H1 (cell line): ENCODE data around the gene MRAP2. TPM values are rescaled to one million over a fixed set of nuclear protein-coding genes. Genes with fewer than 3 reads are reported as not detected.
A peak's percentile ranks its signal among the peaks of the same experiment; 100 is the strongest.

Experiments used
- CTCF ChIA-PET: fragments of 300-600 bp; sonication (Branson Sonifier 250); formaldehyde crosslinking; loops from one replicate; lab custom pipeline; 2021; ENCODE audit not compliant: partially characterized antibody; lab: Charles Lee
- POLR2A ChIA-PET: fragments of 300-600 bp; sonication (Branson Sonifier 250); formaldehyde crosslinking; loops from one replicate; lab custom pipeline; 2021; ENCODE audit warnings: inconsistent platforms; ENCODE audit not compliant: partially characterized antibody; lab: Charles Lee
- DNase-seq, 2 experiments: peaks; one replicate each; pipeline versions ENCODE4 v3.0.0 to v3.0.0-alpha.2; 2010 to 2022; ENCODE audit warnings: low spot score in 2 of 2, low read depth in 1 of 2, mixed read lengths in 1 of 2
- FAIRE-seq: peaks from 2 replicates; lab custom pipeline; 2011; peaks lifted over from hg19 to GRCh38; lab: Jason Lieb, UNC
- H2AFZ ChIP-seq: 2 replicates; pipeline ENCODE4 v1.8.1; 2012; ENCODE audit warnings: low read length, inconsistent platforms
- H2AK5ac ChIP-seq: 2 replicates; pipeline ENCODE4 v1.6.1; 2013; ENCODE audit warnings: low read depth, low read length
- H2BK120ac ChIP-seq: replicated peaks from 2 replicates; pipeline ENCODE3; 2013; ENCODE audit warnings: low read depth, low read length, inconsistent platforms
- H2BK12ac ChIP-seq: 2 replicates; pipeline ENCODE4 v1.6.1; 2013; ENCODE audit warnings: low read depth, low read length
- H2BK15ac ChIP-seq: 2 replicates; pipeline ENCODE4 v1.6.1; 2013; ENCODE audit warnings: low read length
- H2BK20ac ChIP-seq: 2 replicates; pipeline ENCODE4 v1.6.1; 2013; ENCODE audit warnings: low read length
- H2BK5ac ChIP-seq: 2 replicates; pipeline ENCODE4 v1.6.1; 2013; ENCODE audit warnings: low read depth, low read length
- H3K14ac ChIP-seq: 2 replicates; pipeline ENCODE4 v1.6.1; 2013; ENCODE audit warnings: inconsistent platforms; ENCODE audit not compliant: insufficient read length
- H3K18ac ChIP-seq: 2 replicates; pipeline ENCODE4 v1.6.1; 2013; ENCODE audit warnings: low read length; ENCODE audit errors: extremely low read depth
- H3K23ac ChIP-seq: 2 replicates; pipeline ENCODE4 v1.6.1; 2013; ENCODE audit warnings: inconsistent platforms; ENCODE audit not compliant: insufficient read length
- H3K23me2 ChIP-seq: 2 replicates; pipeline ENCODE4 v1.6.1; 2013; ENCODE audit warnings: low read depth, low read length
- H3K27ac ChIP-seq: 2 replicates; pipeline ENCODE4 v1.6.1; 2011; ENCODE audit warnings: low read depth, low read length, inconsistent platforms
- H3K27me3 ChIP-seq, 4 experiments: replicated peaks in 1 of 4; 1 replicate in 1 of 4; 2 replicates in 3 of 4; pipeline versions ENCODE4 v1.6.1 to v1.8.1; 2011 to 2013; ENCODE audit warnings: low read length in 3 of 4, mild to moderate bottlenecking in 3 of 4, inconsistent platforms in 2 of 4, mixed read lengths in 2 of 4, moderate library complexity in 1 of 4; ENCODE audit not compliant: control insufficient read depth in 3 of 4, insufficient read depth in 3 of 4; ENCODE audit errors: extremely low read depth in 1 of 4
- H3K36me3 ChIP-seq, 4 experiments: 2 replicates each; pipeline versions ENCODE4 v1.6.1 to v1.8.1; 2011 to 2013; ENCODE audit warnings: mild to moderate bottlenecking in 4 of 4, low read length in 3 of 4, moderate library complexity in 2 of 4, control low read depth in 1 of 4, inconsistent platforms in 1 of 4; ENCODE audit not compliant: insufficient read depth in 4 of 4, control insufficient read depth in 2 of 4
- H3K4ac ChIP-seq: replicated peaks from 2 replicates; pipeline ENCODE3; 2013; ENCODE audit warnings: low read length, low read depth, mixed read lengths, inconsistent platforms; ENCODE audit not compliant: insufficient read length
- H3K4me1 ChIP-seq, 4 experiments: replicated peaks in 1 of 4; 1 replicate in 1 of 4; 2 replicates in 3 of 4; pipeline versions ENCODE4 v1.6.1 to v1.8.1; 2011 to 2013; ENCODE audit warnings: low read length in 3 of 4, inconsistent platforms in 2 of 4, mixed read lengths in 1 of 4; ENCODE audit not compliant: insufficient read depth in 4 of 4, control insufficient read depth in 3 of 4
- H3K4me2 ChIP-seq, 2 experiments: 2 replicates each; pipeline versions ENCODE4 v1.6.1 to v1.8.1; 2011 to 2013; ENCODE audit warnings: low read depth in 2 of 2, low read length in 2 of 2, control low read depth in 1 of 2, inconsistent platforms in 1 of 2, mild to moderate bottlenecking in 1 of 2; ENCODE audit not compliant: insufficient read depth in 1 of 2
- H3K4me3 ChIP-seq, 4 experiments: fragments of 200-600, 300-600 bp in 1 of 4; sonication (generic), shearing (Covaris generic), sonication (Bioruptor Twin) in 1 of 4; 2 replicates each; pipeline versions ENCODE4 v1.5.1 to v1.8.1; 2011 to 2016; ENCODE audit warnings: low read length in 4 of 4, low read depth in 3 of 4, control low read depth in 2 of 4, inconsistent platforms in 2 of 4, mild to moderate bottlenecking in 2 of 4, mixed read lengths in 1 of 4, moderate library complexity in 1 of 4; ENCODE audit not compliant: insufficient read depth in 2 of 4; ENCODE audit errors: extremely low read depth in 1 of 4
- H3K56ac ChIP-seq: replicated peaks from 2 replicates; pipeline ENCODE3; 2013; ENCODE audit warnings: low read depth, mild to moderate bottlenecking, mixed read lengths, low read length, inconsistent platforms; ENCODE audit not compliant: insufficient read length
- H3K79me1 ChIP-seq: 2 replicates; pipeline ENCODE4 v1.6.1; 2013; ENCODE audit warnings: low read depth, low read length, control low read depth
- H3K79me2 ChIP-seq, 2 experiments: 2 replicates each; pipeline versions ENCODE4 v1.6.1 to v1.8.1; 2012 to 2013; ENCODE audit warnings: low read length in 2 of 2, mild to moderate bottlenecking in 2 of 2, inconsistent platforms in 1 of 2; ENCODE audit not compliant: insufficient read depth in 2 of 2, control insufficient read depth in 1 of 2
- H3K9ac ChIP-seq, 4 experiments: replicated peaks in 1 of 4; 1 replicate in 1 of 4; 2 replicates in 3 of 4; pipeline versions ENCODE4 v1.6.1 to v1.8.1; 2011 to 2013; ENCODE audit warnings: low read depth in 3 of 4, low read length in 3 of 4, control low read depth in 2 of 4, mild to moderate bottlenecking in 2 of 4, moderate library complexity in 2 of 4, inconsistent platforms in 1 of 4; ENCODE audit errors: extremely low read depth in 1 of 4
- H3K9me3 ChIP-seq, 2 experiments: 2 replicates each; pipeline versions ENCODE4 v1.6.1 to v1.8.1; 2012 to 2013; ENCODE audit warnings: mild to moderate bottlenecking in 2 of 2, moderate library complexity in 2 of 2, control low read depth in 1 of 2, inconsistent platforms in 1 of 2, low read depth in 1 of 2, low read length in 1 of 2, mixed read lengths in 1 of 2; ENCODE audit not compliant: insufficient read depth in 2 of 2
- H4K20me1 ChIP-seq, 2 experiments: replicated peaks in 1 of 2; 2 replicates each; pipeline versions ENCODE3 to v1.8.1; 2011 to 2013; ENCODE audit warnings: inconsistent platforms in 2 of 2, low read length in 2 of 2, mild to moderate bottlenecking in 1 of 2; ENCODE audit not compliant: insufficient read depth in 2 of 2, control insufficient read depth in 1 of 2
- H4K5ac ChIP-seq: 2 replicates; pipeline ENCODE4 v1.6.1; 2013; ENCODE audit warnings: low read length, low read depth, mixed read lengths, inconsistent platforms; ENCODE audit not compliant: insufficient read length
- H4K8ac ChIP-seq: 2 replicates; pipeline ENCODE4 v1.8.0; 2013; ENCODE audit warnings: mild to moderate bottlenecking, moderate library complexity, low read length, inconsistent platforms; ENCODE audit not compliant: insufficient read depth; ENCODE audit errors: extremely low read depth
- H4K91ac ChIP-seq: replicated peaks from 2 replicates; pipeline ENCODE3; 2013; ENCODE audit warnings: low read length, mixed read lengths, inconsistent platforms; ENCODE audit not compliant: insufficient read length
- ATF2 ChIP-seq: IDR thresholded peaks from 2 replicates; pipeline ENCODE4 v1.6.1; 2012; ENCODE audit warnings: low read length, inconsistent platforms
- BCL11A ChIP-seq, 2 experiments: IDR thresholded peaks; one replicate each; pipeline ENCODE4 v1.6.1; 2011; ENCODE audit warnings: low read depth in 2 of 2, low read length in 2 of 2, mild to moderate bottlenecking in 2 of 2
- CEBPB ChIP-seq: IDR thresholded peaks from 2 replicates; pipeline ENCODE4 v1.6.1; 2012; ENCODE audit warnings: low read depth, low read length
- CHD2 ChIP-seq: IDR thresholded peaks from 2 replicates; pipeline ENCODE4 v1.6.1; 2012; ENCODE audit warnings: low read length, improper control_type of control experiment
- CTCF ChIP-seq, 3 experiments: IDR thresholded peaks; 1 replicate in 2 of 3; 2 replicates in 1 of 3; pipeline versions ENCODE4 v1.5.1 to v1.6.1; 2011; ENCODE audit warnings: low read length in 3 of 3, mild to moderate bottlenecking in 3 of 3, inconsistent platforms in 2 of 3, low read depth in 1 of 3, moderate library complexity in 1 of 3; ENCODE audit not compliant: insufficient read depth in 1 of 3; ENCODE audit errors: control extremely low read depth in 1 of 3
- JUND ChIP-seq: IDR thresholded peaks from 2 replicates; pipeline ENCODE4 v1.6.1; 2011; ENCODE audit warnings: mild to moderate bottlenecking, improper control_type of control experiment, low read length
- PHF8 ChIP-seq: fragments of 200-600 bp; sonication (generic); conservative IDR thresholded peaks from 2 replicates; pipeline ENCODE4 v1.7.1; 2012; ENCODE audit warnings: low read depth, mild to moderate bottlenecking, inconsistent platforms, low read length, moderate library complexity
- POLR2A ChIP-seq, 2 experiments: IDR thresholded peaks; 1 replicate in 1 of 2; 2 replicates in 1 of 2; pipeline ENCODE4 v1.6.1; 2011; ENCODE audit warnings: low read depth in 2 of 2, low read length in 2 of 2, mild to moderate bottlenecking in 2 of 2; ENCODE audit errors: control extremely low read depth in 1 of 2
- POU5F1 ChIP-seq: IDR thresholded peaks from 2 replicates; pipeline ENCODE4 v1.6.1; 2011; ENCODE audit warnings: low read depth, mild to moderate bottlenecking, low read length, moderate library complexity
- SIRT6 ChIP-seq: IDR thresholded peaks from one replicate; pipeline ENCODE4 v1.7.1; 2012; ENCODE audit warnings: low read length, inconsistent platforms
- SUZ12 ChIP-seq: fragments of 200-600 bp; sonication (generic); IDR thresholded peaks from 2 replicates; pipeline ENCODE4 v1.6.1; 2012; ENCODE audit warnings: mild to moderate bottlenecking, inconsistent platforms, low read length, moderate library complexity, mixed read lengths
- WGBS, 2 experiments: shearing (Covaris generic) in 1 of 2; methylation state at CpG; one replicate each; pipeline versions ENCODE4 v1.1.6 to v1.1.7; 2013 to 2015; ENCODE audit warnings: low lambda C conversion rate in 2 of 2, mixed read lengths in 2 of 2, inconsistent platforms in 1 of 2, low coverage in 1 of 2, missing lambda C conversion rate in 1 of 2; ENCODE audit not compliant: insufficient replicate concordance in 2 of 2, insufficient coverage in 1 of 2, insufficient read length in 1 of 2; ENCODE audit errors: extremely low coverage in 1 of 2, missing lambda C conversion rate in 1 of 2; 5-methylcytosine and 5-hydroxymethylcytosine counted together
- polyA plus RNA-seq, 7 experiments: library from polyadenylated mRNA; depleted of rRNA in 3 of 7; stranded (reverse) in 5 of 7; unstranded in 2 of 7; fragments of >200 nt in 5 of 7; fragments of 200-250 nt in 2 of 7; gene quantifications; 1 replicate in 5 of 7; 2 replicates in 1 of 7; 4 replicates in 1 of 7; pipeline versions ENCODE4 v1.2.1 to v1.2.3, GENCODE V29; 2011 to 2013; ENCODE audit warnings: missing spikeins in 2 of 7, mixed read lengths in 2 of 7
- total RNA-seq: library from RNA; stranded (reverse); fragmentation: NEBNext Ultra II Directional; extraction: Animal tissue kit (Norgen Biotek cat#: 25700); gene quantifications from 2 replicates; pipeline ENCODE4 v1.2.1, GENCODE V29; 2021

The MRAP2 gene
- total and polyA plus RNA-seq, 2 of the 8 experiments (the other 6 are each of a cell fraction or from before 2014, with no cell fraction given), result 5.0 to 11.0 TPM

- Histone ChIP-seq H3K4me1 (peaks cover 4 to 26% (median 9%) of the 10 kb centered on the region in 4 experiments; a peak in 6 of 7 replicates), H3K9me3 (no peaks in the 10 kb centered on the region), H2BK120ac (no peak overlapping the region), H3K27ac (no peak overlapping the region), H3K14ac (no peak overlapping the region), H3K4ac (no peak overlapping the region), H3K36me3 (no peaks in the 10 kb centered on the region), H3K27me3 (no peaks in the 10 kb centered on the region), H3K4me3 (no peak overlapping the region; a peak in 1 of 8 replicates), H2AFZ (no peak overlapping the region), H4K91ac (no peak overlapping the region), H3K23me2 (no peaks in the 10 kb centered on the region), H2AK5ac (no peak overlapping the region), H3K9ac (no peak overlapping the region), H2BK12ac (no peak overlapping the region), H2BK5ac (peak overlapping the region; percentile 16; the same call in 1 of the 2 replicates), H3K4me2 (no peak overlapping the region), H2BK20ac (peak overlapping the region; percentile 24; the same call in 1 of the 2 replicates), H3K18ac (no peak overlapping the region), H3K79me1 (no peaks in the 10 kb centered on the region), H4K8ac (no peak overlapping the region; the same call in 1 of the 2 replicates), H4K20me1 (no peaks in the 10 kb centered on the region), H2BK15ac (peak overlapping the region; percentile 66), H3K23ac (no peak overlapping the region), H3K79me2 (no peaks in the 10 kb centered on the region), H3K56ac (no peak overlapping the region), H4K5ac (no peak overlapping the region)
- DNase-seq, result no peak
- FAIRE-seq, result no peak
- POLR2A ChIA-PET, result no interaction called here
- CTCF ChIA-PET, result interaction anchor here (0.7 to 1.7 kb wide), 2 partner anchors 10 to 15 kb away, joined by 3 to 4 read pairs; no protein-coding TSS in a partner anchor
- WGBS, 2 experiments, result 87% methylated on average over 4 of the region's 4 CpGs; no CpG with 5 or more reads in 1 of the 2 experiments
- TF ChIP-seq CHD2 (no peak), PHF8 (no peak), POU5F1 (no peak), SUZ12 (no peak), BCL11A (IDR thresholded peaks at IDR 0.05; ENCODE audit: low read depth in 2 of 2, low read length in 2 of 2) (no peak), SIRT6 (no peak), JUND (no peak), CTCF (IDR thresholded peaks at IDR 0.05; ENCODE audit: control extremely low read depth in 1 of 3, insufficient read depth in 1 of 3, low read depth in 1 of 3, low read length in 3 of 3) (no peak), ATF2 (no peak), POLR2A (IDR thresholded peaks at IDR 0.05; ENCODE audit: control extremely low read depth in 1 of 2, low read depth in 2 of 2, low read length in 2 of 2) (no peak), CEBPB (no peak)
Observed at GRCh38 chr6:84089081-84089480, 55.5 kb downstream of the MRAP2 start.
